GM21737 (cell line): Measurements from ENCODE around the gene LRRC45.

Experiments used
- ATAC-seq: cut with Tn5 transposase; IDR thresholded peaks from one replicate; pipeline ENCODE4 v1.9.1; 2021; ENCODE audit warnings: mild to moderate bottlenecking, moderate library complexity; ENCODE audit not compliant: unreplicated experiment

The LRRC45 gene

DNA sequence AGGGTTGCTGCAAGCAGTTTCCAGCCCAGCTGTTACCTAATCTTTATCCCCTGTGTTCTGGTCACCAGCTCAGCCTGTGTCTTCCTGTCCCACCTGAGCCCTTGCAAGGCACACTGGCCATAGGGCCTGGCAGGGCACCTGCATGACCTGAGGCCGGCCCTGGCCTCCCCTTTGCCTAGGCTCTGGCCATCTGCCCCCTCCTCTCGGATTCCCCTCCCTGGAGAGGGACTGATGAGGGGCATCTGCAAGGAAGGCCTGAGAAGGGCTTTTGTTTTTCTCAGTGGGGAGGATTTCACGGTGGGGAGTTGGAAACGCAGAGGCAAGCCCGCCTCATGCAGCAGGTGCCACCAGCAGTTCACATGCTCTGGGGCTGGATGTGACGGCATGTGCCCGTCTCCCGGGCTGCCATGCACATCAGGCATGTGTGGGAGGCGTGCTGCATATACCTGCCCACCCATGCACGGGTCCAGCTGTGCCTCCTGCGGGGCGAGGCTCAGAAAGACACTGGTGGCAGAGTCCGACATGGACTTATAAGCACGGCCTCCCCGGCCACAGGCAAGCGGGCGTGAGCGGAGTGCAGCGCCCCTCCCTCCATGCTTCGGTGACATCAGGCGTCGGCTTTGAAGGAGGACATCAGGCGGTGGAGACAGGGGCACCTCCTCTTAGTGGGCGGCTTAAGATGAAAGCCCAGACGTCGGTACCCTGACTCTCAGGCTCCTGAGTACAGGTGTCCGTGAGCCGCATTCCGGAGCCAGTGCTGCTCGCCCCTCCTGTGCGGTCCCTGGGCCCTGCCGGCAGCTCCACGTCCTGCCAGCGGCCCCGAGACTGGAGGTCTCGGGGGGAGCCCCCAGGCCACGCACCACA lies 29.1 kb upstream of the LRRC45 start:
- ATAC-seq, result no peak

GRCh38 chr17:81994593-81995462 lies 28.3 kb upstream of the LRRC45 start:
- ATAC-seq, result no peak

DNA sequence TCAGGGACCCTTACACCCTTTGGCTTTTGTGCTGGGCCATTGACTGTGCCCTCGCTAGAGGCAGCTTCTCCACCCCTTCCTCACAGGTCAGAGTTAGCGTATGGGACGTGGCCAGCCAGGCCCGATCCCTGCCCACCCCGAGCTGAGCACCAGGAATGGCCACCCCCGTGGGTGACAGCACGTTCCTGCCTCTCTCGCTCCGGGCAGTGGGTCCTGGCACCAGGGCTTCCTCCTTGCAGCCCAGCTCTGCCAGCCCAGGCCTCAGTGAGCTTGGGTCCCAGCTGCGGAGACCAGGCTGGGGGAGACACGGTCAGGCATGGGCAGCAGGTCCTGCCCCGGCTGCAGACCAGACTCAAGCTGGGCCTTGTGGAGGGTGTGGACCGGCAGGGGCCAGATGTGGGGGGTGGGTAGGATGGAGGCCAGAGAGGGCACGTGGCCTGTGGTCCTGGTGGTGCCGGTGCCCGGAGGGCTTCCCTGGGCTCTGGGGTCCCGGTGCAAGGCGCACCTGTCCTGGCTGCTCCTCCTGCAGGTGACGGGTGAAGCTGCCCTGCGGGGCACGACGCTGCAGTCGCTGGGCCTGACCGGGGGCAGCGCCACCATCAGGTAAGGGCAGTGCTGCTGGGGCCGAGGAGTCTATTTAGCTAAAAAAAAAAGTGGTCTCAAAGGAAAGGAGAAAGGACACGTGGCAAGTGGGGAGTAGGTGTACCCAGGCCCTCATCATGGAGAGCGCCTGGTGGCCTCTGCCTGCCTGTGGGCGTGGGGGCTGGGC lies 27.5 kb upstream of the LRRC45 start:
- ATAC-seq, result no peak

- ATAC-seq, result no peak
Observed at GRCh38 chr17:81996232-81996756, 26.8 kb upstream of the LRRC45 start.

DNA sequence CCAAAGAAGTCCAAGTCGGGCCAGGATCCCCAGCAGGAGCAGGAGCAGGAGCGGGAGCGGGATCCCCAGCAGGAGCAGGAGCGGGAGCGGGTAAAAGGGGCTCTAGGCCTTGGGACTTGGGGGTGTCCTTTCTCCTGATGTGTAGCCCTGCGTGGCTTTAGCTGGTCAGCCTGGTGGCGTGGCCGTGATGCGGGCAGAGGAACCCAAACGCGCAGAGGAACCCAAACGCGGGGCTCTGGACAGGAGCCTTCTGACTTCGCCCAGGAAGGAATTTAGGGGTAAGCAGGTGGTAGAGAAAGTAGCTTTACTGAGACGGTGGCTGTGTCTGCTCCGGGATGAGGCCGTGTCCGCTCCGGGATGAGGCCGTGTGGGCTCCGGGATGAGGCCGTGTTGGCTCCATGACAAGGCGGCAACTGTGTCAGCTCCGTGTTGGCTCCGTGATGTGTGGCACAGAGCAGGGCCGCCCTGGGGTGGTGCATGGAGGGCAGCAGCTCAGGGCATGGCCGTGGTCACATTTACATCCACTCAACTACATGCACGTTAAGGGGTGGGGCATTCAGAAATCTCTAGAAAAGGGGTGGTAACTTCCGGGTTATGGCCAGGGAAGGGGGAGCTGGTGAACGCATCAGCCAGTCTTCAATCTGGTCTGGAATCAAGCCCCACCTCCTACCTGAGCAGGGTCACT lies 26.2 kb upstream of the LRRC45 start:
- no peak for ATAC-seq

DNA sequence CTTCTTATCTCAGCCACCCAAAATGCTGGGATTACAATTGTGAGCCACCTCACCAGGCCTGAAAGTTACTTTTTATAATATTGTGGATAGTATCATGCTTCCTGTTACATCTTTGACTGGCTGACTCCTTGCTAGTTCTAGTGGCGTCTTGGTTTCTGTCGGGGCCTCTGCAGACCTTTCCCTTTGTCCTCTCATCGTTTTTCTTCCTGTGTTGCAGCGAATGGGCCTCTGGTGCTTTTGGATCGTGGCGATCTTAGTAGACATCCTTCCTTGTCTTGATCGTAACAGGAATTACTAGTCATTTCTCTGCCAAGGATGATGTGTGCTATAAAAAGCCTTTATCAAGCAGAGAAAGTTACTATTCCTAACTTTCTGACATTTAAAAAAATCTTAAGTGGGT lies 24.9 kb upstream of the LRRC45 start:
- ATAC-seq, result no peak

DNA sequence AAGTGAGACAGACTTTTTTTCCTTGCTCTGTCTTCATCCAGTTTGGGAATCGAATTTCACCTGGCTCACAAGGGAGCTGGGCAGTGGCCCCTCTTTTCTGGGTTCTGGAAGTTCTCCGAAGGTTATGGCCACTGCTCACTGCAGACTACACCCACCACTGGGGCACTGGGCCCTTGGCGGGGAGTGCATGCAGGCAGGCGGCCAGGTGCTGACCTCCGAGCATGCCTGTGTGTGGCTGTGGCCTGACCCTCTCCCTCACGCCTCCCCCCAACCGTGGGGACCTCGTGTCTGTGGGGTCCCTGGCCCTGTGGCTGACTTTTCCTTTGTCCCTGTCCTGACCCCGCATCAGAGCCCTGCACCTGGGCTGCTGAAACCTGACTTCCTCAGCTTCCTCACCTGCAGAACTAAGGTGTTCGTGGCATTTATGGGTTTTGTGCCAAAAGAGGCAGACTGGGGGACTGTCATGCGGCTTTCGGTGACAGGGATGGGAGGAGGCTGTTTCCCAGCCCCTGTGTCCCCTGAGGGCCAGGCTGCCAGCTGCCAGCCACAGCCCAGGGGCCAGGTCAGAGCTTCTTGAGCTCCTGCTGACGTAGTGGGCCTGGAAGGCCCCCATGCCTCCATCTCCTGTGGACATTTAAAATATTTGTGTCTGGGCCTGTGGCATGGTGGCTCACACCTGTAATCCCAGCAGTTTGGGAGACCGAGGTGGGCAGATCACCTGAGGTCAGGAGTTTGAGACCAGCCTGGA lies 24.2 kb upstream of the LRRC45 start:
- ATAC-seq, result no peak

- ATAC-seq, result no peak
Observed at GRCh38 chr17:81999587-81999975, 23.5 kb upstream of the LRRC45 start.

- ATAC-seq, result no peak
Observed at GRCh38 chr17:81999976-82000802, 22.9 kb upstream of the LRRC45 start.

GRCh38 chr17:82000803-82001570 lies 22.1 kb upstream of the LRRC45 start:
- ATAC-seq, result no peak

DNA sequence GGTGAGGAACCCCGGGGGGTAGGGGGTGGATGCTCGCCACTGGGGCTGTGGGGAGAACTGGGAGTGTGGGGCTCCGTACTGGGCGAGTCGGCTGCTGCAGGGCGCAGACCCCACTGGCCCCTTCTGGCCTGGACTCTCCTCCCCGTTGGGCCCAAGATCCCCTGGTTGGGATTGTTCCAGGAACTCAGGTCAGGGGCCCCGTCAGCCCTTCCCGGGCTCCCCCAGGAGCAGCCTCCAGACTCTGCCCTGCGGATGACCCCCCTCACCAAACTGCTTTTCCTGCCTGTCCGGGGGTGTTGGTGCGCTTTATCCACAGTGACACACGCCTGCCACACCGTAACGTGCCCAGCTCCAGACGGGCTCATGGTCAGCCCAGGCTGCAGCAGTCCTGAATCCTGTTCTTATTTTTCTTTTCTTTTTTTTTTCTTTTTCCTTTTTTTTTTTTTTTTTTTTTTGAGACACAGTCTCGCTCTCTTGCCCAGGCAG lies 21.5 kb upstream of the LRRC45 start:
- ATAC-seq, result no peak

- no peak for ATAC-seq
Observed at GRCh38 chr17:82003411-82004381, 19.4 kb upstream of the LRRC45 start.

DNA sequence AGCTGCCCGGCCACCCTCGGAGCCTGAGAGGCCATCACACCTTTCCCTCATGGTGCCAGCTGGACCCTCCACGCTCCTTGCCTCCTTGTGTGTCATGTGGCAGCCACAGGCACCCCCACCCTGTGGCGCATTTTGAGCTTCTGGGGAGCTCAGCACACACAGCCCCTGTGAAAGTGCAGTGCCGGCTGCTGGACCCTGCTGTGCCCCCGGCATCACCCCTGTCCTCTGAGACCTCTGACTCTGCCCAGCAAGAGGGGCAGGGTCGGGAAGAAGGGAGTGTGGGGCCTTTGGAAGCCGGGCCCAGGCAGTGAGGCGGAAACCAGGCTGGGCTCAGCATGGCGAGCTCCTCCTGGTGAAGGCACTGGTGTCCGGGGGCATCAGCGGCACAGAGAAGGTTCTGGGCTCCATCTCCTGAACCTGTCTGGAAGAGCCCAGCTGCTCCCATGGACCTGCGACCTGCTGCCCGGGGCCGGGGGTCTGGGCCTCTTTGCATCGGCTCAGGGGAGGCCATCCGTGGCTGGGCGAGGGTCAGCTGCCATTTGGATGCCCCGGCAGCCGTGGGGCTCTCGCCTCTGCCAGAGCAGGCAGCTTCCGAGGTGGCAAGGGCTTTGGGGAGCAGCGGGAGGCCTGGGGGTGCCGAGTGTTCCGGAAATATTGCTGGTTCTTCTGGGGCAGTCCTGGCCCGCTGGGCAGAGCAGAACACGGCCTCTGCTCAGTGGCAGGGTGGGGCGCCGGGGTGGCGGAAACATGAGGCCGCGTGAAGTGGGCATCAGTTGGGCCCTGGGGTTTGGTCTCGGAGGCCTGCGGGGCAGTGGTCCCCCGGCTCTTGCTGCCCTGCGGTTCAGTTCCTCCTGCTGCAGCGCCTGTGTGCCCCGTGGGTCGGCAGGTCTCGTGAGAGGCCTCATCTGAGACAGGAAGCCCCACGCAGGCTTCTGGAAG lies 18.3 kb upstream of the LRRC45 start:
- ATAC-seq, result no peak

- no peak for ATAC-seq
Observed at GRCh38 chr17:82005701-82006348, 17.3 kb upstream of the LRRC45 start.
